HCT116 (cell line): ENCODE measurements around the gene EGR4.

Source experiments
- CEBPB ChIP-seq: IDR thresholded peaks from 2 replicates; pipeline ENCODE4 v1.6.1; 2012; ENCODE audit warnings: low read depth
- CTCF ChIP-seq, 3 experiments: fragments of 200-600 bp in 1 of 3; sonication (generic) in 1 of 3; IDR thresholded peaks in 2 of 3; conservative IDR thresholded peaks in 1 of 3; 2 replicates each; pipeline ENCODE4 v1.5.1; 2012 to 2017; ENCODE audit warnings: low read depth in 2 of 3, low read length in 2 of 3, antibody characterized with exemption in 1 of 3, borderline replicate concordance in 1 of 3, control low read depth in 1 of 3, mild to moderate bottlenecking in 1 of 3, mixed read lengths in 1 of 3, mixed run types in 1 of 3, moderate library complexity in 1 of 3; ENCODE audit not compliant: insufficient read depth in 1 of 3
- EGR1 ChIP-seq: IDR thresholded peaks from 2 replicates; pipeline ENCODE4 v1.6.1; 2012; ENCODE audit warnings: low read depth
- EZH2 ChIP-seq: fragments of 200-600 bp; sonication (generic); IDR thresholded peaks from 2 replicates; pipeline ENCODE4 v1.6.1; 2017; ENCODE audit warnings: antibody characterized with exemption, mixed run types
- EZH2phosphoT487 ChIP-seq: fragments of 200-600 bp; IDR thresholded peaks from 2 replicates; pipeline ENCODE4 v1.6.1; 2018; ENCODE audit warnings: antibody characterized with exemption, borderline replicate concordance
- FOSL1 ChIP-seq: IDR thresholded peaks from 2 replicates; pipeline ENCODE4 v1.6.1; 2012; ENCODE audit warnings: low read depth
- POLR2A ChIP-seq: IDR thresholded peaks from 2 replicates; pipeline ENCODE4 v1.7.0; 2011; ENCODE audit warnings: borderline replicate concordance; ENCODE audit not compliant: insufficient read depth, insufficient read length; ENCODE audit errors: extremely low read depth
- POLR2AphosphoS5 ChIP-seq: IDR thresholded peaks from 2 replicates; pipeline ENCODE4 v1.6.1; 2011; ENCODE audit warnings: mild to moderate bottlenecking, low read depth, low read length, moderate library complexity
- RAD21 ChIP-seq: IDR thresholded peaks from 2 replicates; pipeline ENCODE4 v1.6.1; 2012; ENCODE audit warnings: low read depth, mild to moderate bottlenecking
- REST ChIP-seq: IDR thresholded peaks from 2 replicates; pipeline ENCODE4 v1.6.1; 2012; ENCODE audit warnings: low read depth
- SRF ChIP-seq: IDR thresholded peaks from 2 replicates; pipeline ENCODE4 v1.6.1; 2012; ENCODE audit warnings: low read depth
- TCF7L2 ChIP-seq: IDR thresholded peaks from 2 replicates; pipeline ENCODE4 v1.7.0; 2011; ENCODE audit warnings: borderline replicate concordance, inconsistent platforms; ENCODE audit not compliant: insufficient read depth, insufficient read length; ENCODE audit errors: extremely low read depth
- YY1 ChIP-seq: IDR thresholded peaks from 2 replicates; pipeline ENCODE4 v1.6.1; 2011; ENCODE audit warnings: low read length, low read depth, moderate library complexity, mild to moderate bottlenecking; ENCODE audit not compliant: insufficient replicate concordance; ENCODE audit errors: extremely low read depth
- ZNF274 ChIP-seq: fragments of 200-500 bp; sonication (Bioruptor generic); IDR thresholded peaks from 2 replicates; pipeline ENCODE4 v1.6.1; 2014; ENCODE audit warnings: mild to moderate bottlenecking, low read depth, low read length, inconsistent platforms

- no peak for TF ChIP-seq EZH2
- no peak for TF ChIP-seq POLR2AphosphoS5
- TF ChIP-seq CEBPB, result no peak
- no peak for TF ChIP-seq CTCF (IDR thresholded peaks at IDR 0.05 in 2 of 3, conservative IDR thresholded peaks at IDR 0.05 in 1 of 3; ENCODE audit: borderline replicate concordance in 1 of 3, insufficient read depth in 1 of 3, low read depth in 2 of 3, low read length in 2 of 3)
- no peak for TF ChIP-seq YY1
- no peak for TF ChIP-seq TCF7L2
- no peak for TF ChIP-seq RAD21
- no peak for TF ChIP-seq REST
- TF ChIP-seq SRF, result no peak
- TF ChIP-seq ZNF274, result no peak
- TF ChIP-seq EGR1, result no peak
- no peak for TF ChIP-seq FOSL1
- TF ChIP-seq POLR2A, result no peak
- no peak for TF ChIP-seq EZH2phosphoT487
These were observed 21.1 kb upstream of the EGR4 start for GRCh38 chr2:73314441-73314840.
